ENCODE measurements around the gene TRIM15. TPM values are rescaled to one million over a fixed set of nuclear protein-coding genes. Genes with fewer than 3 reads are reported as not detected.
"Not testable (repeated sequence)": the region's sequence is repeated elsewhere in the genome, so short reads cannot be mapped to it uniquely, and the experiment has no call there.

Gene TRIM15
- total RNA-seq: not detected

DNA sequence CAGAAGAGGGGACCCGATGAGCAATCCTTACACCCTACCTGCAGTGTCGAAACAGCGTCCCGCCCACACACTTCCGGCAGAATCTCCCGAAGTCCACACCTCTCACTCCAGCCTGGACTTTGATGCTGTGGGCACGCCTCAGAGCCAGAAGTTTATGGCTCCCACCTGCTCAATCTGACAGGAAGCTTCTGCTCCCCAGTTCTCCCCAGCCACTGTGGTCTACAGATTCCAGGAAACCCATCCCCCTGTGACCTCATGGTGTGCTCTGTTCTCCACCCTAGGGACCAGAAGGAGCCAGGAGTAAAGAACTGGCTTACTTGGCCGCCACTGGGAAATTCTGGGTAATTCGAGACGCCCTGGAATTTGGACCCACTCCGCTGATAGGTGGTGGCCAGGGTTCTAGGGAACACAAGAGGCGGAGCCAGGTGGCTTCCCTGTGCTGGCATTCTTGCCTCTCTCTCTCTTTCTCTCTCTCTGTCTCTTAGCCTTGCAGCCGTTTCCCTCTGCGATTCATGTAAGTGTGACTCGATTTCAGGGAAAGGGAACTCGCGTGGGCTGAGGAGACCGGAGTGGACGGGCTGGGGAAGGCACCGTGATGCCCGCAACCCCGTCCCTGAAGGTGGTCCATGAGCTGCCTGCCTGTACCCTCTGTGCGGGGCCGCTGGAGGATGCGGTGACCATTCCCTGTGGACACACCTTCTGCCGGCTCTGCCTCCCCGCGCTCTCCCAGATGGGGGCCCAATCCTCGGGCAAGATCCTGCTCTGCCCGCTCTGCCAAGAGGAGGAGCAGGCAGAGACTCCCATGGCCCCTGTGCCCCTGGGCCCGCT is at the start of gene TRIM15:
Gene TRIM15, plus strand, starts transcription at position 457 of the 828 bp plus-strand sequence. Its CDS starts 139 bp downstream, at position 596.
- Histone ChIP-seq H3K9me3 (no peaks in the 10 kb centered on the region), H3K27me3 (replicated peaks; ENCODE audit: insufficient read depth) (no peaks in the 10 kb centered on the region), H3K4me1 (ENCODE audit: control insufficient read depth in 1 of 2, low read depth in 2 of 2) (no peaks in the 10 kb centered on the region), H3K4me3 (no peak within 1 kb of the TSS), H3K27ac (no peak within 1 kb of the TSS), H3K36me3 (no peaks in the 10 kb centered on the region)
- peak; percentile 29 for ATAC-seq (ENCODE audit: insufficient number of reproducible peaks, low FRiP score, low read depth)
- DNase-seq (ENCODE audit: low spot score): no peak
- TF ChIP-seq, protein P1, sequence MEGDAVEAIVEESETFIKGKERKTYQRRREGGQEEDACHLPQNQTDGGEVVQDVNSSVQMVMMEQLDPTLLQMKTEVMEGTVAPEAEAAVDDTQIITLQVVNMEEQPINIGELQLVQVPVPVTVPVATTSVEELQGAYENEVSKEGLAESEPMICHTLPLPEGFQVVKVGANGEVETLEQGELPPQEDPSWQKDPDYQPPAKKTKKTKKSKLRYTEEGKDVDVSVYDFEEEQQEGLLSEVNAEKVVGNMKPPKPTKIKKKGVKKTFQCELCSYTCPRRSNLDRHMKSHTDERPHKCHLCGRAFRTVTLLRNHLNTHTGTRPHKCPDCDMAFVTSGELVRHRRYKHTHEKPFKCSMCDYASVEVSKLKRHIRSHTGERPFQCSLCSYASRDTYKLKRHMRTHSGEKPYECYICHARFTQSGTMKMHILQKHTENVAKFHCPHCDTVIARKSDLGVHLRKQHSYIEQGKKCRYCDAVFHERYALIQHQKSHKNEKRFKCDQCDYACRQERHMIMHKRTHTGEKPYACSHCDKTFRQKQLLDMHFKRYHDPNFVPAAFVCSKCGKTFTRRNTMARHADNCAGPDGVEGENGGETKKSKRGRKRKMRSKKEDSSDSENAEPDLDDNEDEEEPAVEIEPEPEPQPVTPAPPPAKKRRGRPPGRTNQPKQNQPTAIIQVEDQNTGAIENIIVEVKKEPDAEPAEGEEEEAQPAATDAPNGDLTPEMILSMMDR (IDR thresholded peaks at IDR 0.05): no peak

DNA sequence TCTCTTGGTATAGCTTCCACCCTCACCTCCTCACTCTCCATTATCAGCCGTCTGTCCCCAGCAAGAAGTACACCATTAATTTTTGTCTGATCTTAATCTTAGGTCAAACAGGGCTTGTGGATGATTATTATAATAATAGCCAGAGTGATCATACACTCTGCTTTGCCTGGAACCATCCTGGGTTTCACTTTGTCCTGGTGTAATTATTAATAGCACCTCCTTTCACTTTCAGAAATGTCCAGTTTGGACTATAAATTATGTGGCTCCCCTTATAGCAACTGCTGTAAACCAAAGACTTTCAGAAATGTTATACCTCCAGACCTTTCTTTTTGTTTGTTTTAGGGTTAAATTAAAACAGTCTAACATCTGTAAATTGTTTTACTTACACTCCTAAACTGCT is 49.5 kb upstream of the TRIM15 start:
- ATAC-seq (ENCODE audit: insufficient number of reproducible peaks, low FRiP score, low read depth) (no peak), DNase-seq (ENCODE audit: low spot score) (no peak)
- no peak overlapping the region for H3K4me3 ChIP-seq
- H3K27ac ChIP-seq: no peak overlapping the region
- TF ChIP-seq, protein P1 (IDR thresholded peaks at IDR 0.05): no peak
- H3K4me1 ChIP-seq (ENCODE audit: control insufficient read depth in 1 of 2, low read depth in 2 of 2): no peaks in the 10 kb centered on the region
- H3K9me3 ChIP-seq: no peaks in the 10 kb centered on the region
- H3K36me3 ChIP-seq: no peaks in the 10 kb centered on the region
- H3K27me3 ChIP-seq (replicated peaks; ENCODE audit: insufficient read depth): no peaks in the 10 kb centered on the region

DNA sequence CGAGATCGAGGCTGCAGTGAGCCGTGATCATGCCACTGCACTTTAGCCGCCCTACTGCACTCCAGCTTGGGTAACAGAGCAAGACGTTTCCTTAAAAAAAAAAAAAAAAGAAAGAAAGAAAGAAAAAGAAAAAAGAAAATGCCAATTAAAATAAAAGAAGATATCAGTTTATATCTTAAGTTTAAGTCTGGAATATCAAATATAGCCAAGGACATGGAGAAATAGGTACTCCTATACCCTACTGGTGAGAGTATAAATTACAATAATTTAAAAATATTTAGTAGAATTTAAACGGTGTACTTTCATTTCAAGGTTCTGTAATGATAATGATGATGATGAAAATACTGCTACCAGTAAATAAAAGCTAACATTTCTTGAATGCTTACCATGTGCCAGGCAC is 46.6 kb upstream of the TRIM15 start:
- Histone ChIP-seq H3K4me3 (no peak overlapping the region), H3K27ac (no peak overlapping the region), H3K9me3 (no peaks in the 10 kb centered on the region), H3K36me3 (no peaks in the 10 kb centered on the region), H3K27me3 (replicated peaks; ENCODE audit: insufficient read depth) (no peaks in the 10 kb centered on the region), H3K4me1 (ENCODE audit: control insufficient read depth in 1 of 2, low read depth in 2 of 2) (no peaks in the 10 kb centered on the region)
- TF ChIP-seq, protein P1 (IDR thresholded peaks at IDR 0.05): no peak
- no peak for ATAC-seq (ENCODE audit: insufficient number of reproducible peaks, low FRiP score, low read depth)
- DNase-seq (ENCODE audit: low spot score): no peak

DNA sequence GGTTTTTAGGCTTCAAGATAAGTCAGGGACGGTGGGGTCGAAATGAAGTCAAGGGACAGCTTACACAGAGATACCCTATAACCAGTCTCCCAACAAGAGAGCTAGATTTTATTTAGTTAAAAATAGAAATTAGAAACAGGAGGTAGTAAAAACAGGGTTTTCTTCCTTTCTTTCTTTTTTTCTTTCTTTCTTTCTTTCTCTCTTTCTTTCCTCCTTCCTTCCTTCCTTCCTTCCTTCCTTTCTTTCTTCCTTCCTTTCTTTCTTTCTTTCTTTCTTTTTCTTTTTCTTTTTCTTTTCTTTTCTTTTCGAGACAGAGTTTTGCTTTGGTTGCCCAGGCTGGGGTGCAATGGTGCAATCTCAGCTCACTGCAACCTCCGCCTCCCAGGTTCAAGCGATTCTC is 44.7 kb upstream of the TRIM15 start:
- not testable (repeated sequence) for H3K27me3 ChIP-seq (replicated peaks; ENCODE audit: insufficient read depth); H3K36me3 ChIP-seq; H3K4me1 ChIP-seq (ENCODE audit: control insufficient read depth in 1 of 2, low read depth in 2 of 2); H3K4me3 ChIP-seq; H3K27ac ChIP-seq; H3K9me3 ChIP-seq; DNase-seq (ENCODE audit: low spot score); ATAC-seq (ENCODE audit: insufficient number of reproducible peaks, low FRiP score, low read depth)

DNA sequence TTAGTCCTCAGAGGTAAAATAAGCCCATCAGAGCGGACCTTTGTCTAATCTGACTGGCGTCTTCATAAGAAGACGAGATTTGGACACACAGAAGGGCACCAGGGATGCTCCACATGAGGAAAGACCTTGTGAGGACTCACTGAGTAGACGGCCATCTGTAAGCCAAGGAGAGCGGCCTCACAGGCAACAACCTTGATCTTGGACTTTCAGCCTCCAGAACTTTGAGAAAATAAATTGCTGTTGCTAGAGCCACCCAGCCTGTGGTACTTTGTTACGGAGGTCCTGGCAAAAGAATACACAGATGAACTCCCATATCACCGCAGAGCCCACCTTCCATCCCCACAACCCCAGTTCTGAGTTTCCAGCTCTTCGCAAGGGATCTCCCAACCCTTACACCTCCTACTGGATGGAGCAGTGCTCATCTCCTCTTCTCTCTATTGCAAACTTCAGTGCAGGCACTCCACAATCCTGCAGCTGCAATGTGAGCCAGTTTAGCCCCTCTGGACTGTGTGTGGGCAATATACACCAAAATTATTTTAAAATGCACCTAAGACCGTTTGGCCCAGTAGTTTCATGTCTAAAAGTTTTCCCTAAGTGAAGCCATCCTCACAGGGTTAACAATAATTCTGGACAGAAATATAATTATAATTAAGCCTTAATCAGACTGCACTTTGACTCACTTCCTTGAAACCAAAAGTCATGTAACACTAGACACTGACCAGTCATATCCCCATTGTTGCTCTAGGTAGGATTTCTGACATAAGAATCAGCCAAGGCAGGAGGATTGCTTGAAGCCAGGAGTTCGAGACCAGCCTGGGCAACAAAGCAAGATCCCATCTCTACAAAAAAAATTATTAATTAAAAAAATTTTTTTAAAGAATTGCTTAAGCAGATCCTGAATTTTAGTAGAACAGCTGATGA is 41.6 kb upstream of the TRIM15 start:
- no peak for DNase-seq (ENCODE audit: low spot score)
- Histone ChIP-seq H3K36me3 (no peaks in the 10 kb centered on the region), H3K4me1 (ENCODE audit: control insufficient read depth in 1 of 2, low read depth in 2 of 2) (no peaks in the 10 kb centered on the region), H3K27ac (no peak overlapping the region), H3K27me3 (replicated peaks; ENCODE audit: insufficient read depth) (no peaks in the 10 kb centered on the region), H3K9me3 (no peaks in the 10 kb centered on the region), H3K4me3 (no peak overlapping the region)
- ATAC-seq (ENCODE audit: insufficient number of reproducible peaks, low FRiP score, low read depth): no peak
- TF ChIP-seq, protein P1 (IDR thresholded peaks at IDR 0.05): no peak
